Nephron progenitor cell (in vitro differentiated cells): ENCODE data around the gene CEP70.
"Not testable (repeated sequence)": the region's sequence is repeated elsewhere in the genome, so short reads cannot be mapped to it uniquely, and the experiment has no call there.

ENCODE experiments used
- DNase-seq: peaks from one replicate; pipeline ENCODE4 v3.0.0; 2021
- H3K27ac Mint-ChIP-seq: 2 replicates; pipeline ENCODE4 v1.8.0; 2021; ENCODE audit warnings: mild to moderate bottlenecking, moderate library complexity, mixed read lengths
- H3K27me3 Mint-ChIP-seq: 2 replicates; pipeline ENCODE4 v1.8.0; 2021; ENCODE audit warnings: mild to moderate bottlenecking, low read depth, mixed read lengths; ENCODE audit not compliant: poor library complexity
- H3K36me3 Mint-ChIP-seq: 2 replicates; pipeline ENCODE4 v1.8.0; 2021; ENCODE audit warnings: low read depth, mixed read lengths
- H3K4me1 Mint-ChIP-seq: 2 replicates; pipeline ENCODE4 v1.8.0; 2021; ENCODE audit warnings: mixed read lengths
- H3K4me3 Mint-ChIP-seq: 2 replicates; pipeline ENCODE4 v1.8.0; 2021; ENCODE audit warnings: mild to moderate bottlenecking, moderate library complexity, mixed read lengths
- H3K9me3 Mint-ChIP-seq: 2 replicates; pipeline ENCODE4 v1.8.0; 2021; ENCODE audit warnings: mild to moderate bottlenecking, moderate library complexity, mixed read lengths
- CTCF ChIP-seq: fragments of 200-600 bp; sonication (generic); IDR thresholded peaks from 2 replicates; pipeline ENCODE4 v1.5.0; 2021; ENCODE audit warnings: antibody characterized with exemption

The CEP70 gene

GRCh38 chr3:138493804-138494606 is 100.1 kb downstream of the CEP70 start:
- peaks cover 43% of the 10 kb centered on the region for H3K36me3 Mint-ChIP-seq
- peaks cover 22% of the 10 kb centered on the region for H3K9me3 Mint-ChIP-seq
- no peak overlapping the region for H3K27ac Mint-ChIP-seq
- no peak overlapping the region for H3K4me3 Mint-ChIP-seq
- H3K4me1 Mint-ChIP-seq, result no peaks in the 10 kb centered on the region
- no peak for TF ChIP-seq CTCF
- no peaks in the 10 kb centered on the region for H3K27me3 Mint-ChIP-seq
- DNase-seq, result no peak

GRCh38 chr3:138492980-138493675 is 100.9 kb downstream of the CEP70 start:
- Mint-ChIP-seq H3K27ac (no peak overlapping the region), H3K4me1 (no peaks in the 10 kb centered on the region), H3K4me3 (no peak overlapping the region), H3K9me3 (peaks cover 28% of the 10 kb centered on the region), H3K36me3 (peaks cover 45% of the 10 kb centered on the region), H3K27me3 (no peaks in the 10 kb centered on the region)
- no peak for TF ChIP-seq CTCF
- DNase-seq, result no peak

- H3K4me1 Mint-ChIP-seq, result no peaks in the 10 kb centered on the region
- peaks cover 39% of the 10 kb centered on the region for H3K9me3 Mint-ChIP-seq
- no peak overlapping the region for H3K4me3 Mint-ChIP-seq
- no peak for TF ChIP-seq CTCF
- H3K36me3 Mint-ChIP-seq, result peaks cover 52% of the 10 kb centered on the region
- no peak for DNase-seq
- no peak overlapping the region for H3K27ac Mint-ChIP-seq
- H3K27me3 Mint-ChIP-seq, result no peaks in the 10 kb centered on the region
Measured at GRCh38 chr3:138491971-138492370, 102.1 kb downstream of the CEP70 start.

GRCh38 chr3:138486580-138486979 is 107.5 kb downstream of the CEP70 start:
- H3K27ac Mint-ChIP-seq, DNase-seq, H3K4me3 Mint-ChIP-seq, H3K4me1 Mint-ChIP-seq, H3K27me3 Mint-ChIP-seq: not testable (repeated sequence)
- Mint-ChIP-seq H3K9me3 (peaks cover 61% of the 10 kb centered on the region), H3K36me3 (peaks cover 53% of the 10 kb centered on the region)

- H3K36me3 Mint-ChIP-seq, result peaks cover 36% of the 10 kb centered on the region
- H3K4me3 Mint-ChIP-seq, H3K4me1 Mint-ChIP-seq, DNase-seq, H3K27me3 Mint-ChIP-seq, H3K27ac Mint-ChIP-seq: not testable (repeated sequence)
- peaks cover 50% of the 10 kb centered on the region for H3K9me3 Mint-ChIP-seq
Measured at GRCh38 chr3:138484672-138485071, 109.4 kb downstream of the CEP70 start.

- H3K4me1 Mint-ChIP-seq, result no peaks in the 10 kb centered on the region
- no peak overlapping the region for H3K4me3 Mint-ChIP-seq
- no peak overlapping the region for H3K27ac Mint-ChIP-seq
- no peaks in the 10 kb centered on the region for H3K36me3 Mint-ChIP-seq
- peaks cover 7% of the 10 kb centered on the region for H3K9me3 Mint-ChIP-seq
- peak; percentile 56 for DNase-seq
- peak; percentile 85 for TF ChIP-seq CTCF
- H3K27me3 Mint-ChIP-seq, result peaks cover 9% of the 10 kb centered on the region
Measured at GRCh38 chr3:138479438-138479863, 114.6 kb downstream of the CEP70 start.
